ENCODE results near the gene FAM184B.
A peak's percentile ranks its signal among the peaks of the same experiment; 100 is the strongest.

FAM184B gene

GRCh38 chr4:17781300-17782287, at the start of gene FAM184B:
FAM184B (minus strand) TSS chr4:17781621; CDS start chr4:17781299, 322 bp downstream.
- TF ChIP-seq CTCF (IDR thresholded peaks at IDR 0.05) = no peak

- no peak for TF ChIP-seq CTCF (IDR thresholded peaks at IDR 0.05)
These were observed 42.6 kb upstream of the FAM184B start for GRCh38 chr4:17823871-17824669.

GRCh38 chr4:17817027-17817426, 35.6 kb upstream of the FAM184B start:
- TF ChIP-seq CTCF (IDR thresholded peaks at IDR 0.05) = peak; percentile 54; the same call in 1 of the 2 replicates

GRCh38 chr4:17816142-17816541, 34.7 kb upstream of the FAM184B start:
- TF ChIP-seq CTCF (IDR thresholded peaks at IDR 0.05) = no peak

- no peak for TF ChIP-seq CTCF (IDR thresholded peaks at IDR 0.05)
These were observed 32.7 kb upstream of the FAM184B start for GRCh38 chr4:17814140-17814539.

GRCh38 chr4:17812801-17813200, 31.4 kb upstream of the FAM184B start:
- no peak for TF ChIP-seq CTCF (IDR thresholded peaks at IDR 0.05)

- no peak for TF ChIP-seq CTCF (IDR thresholded peaks at IDR 0.05)
These were observed 30.7 kb upstream of the FAM184B start for GRCh38 chr4:17812125-17812524.
